ENCODE measurements around the gene ELFN1.

- TF ChIP-seq, protein P1, sequence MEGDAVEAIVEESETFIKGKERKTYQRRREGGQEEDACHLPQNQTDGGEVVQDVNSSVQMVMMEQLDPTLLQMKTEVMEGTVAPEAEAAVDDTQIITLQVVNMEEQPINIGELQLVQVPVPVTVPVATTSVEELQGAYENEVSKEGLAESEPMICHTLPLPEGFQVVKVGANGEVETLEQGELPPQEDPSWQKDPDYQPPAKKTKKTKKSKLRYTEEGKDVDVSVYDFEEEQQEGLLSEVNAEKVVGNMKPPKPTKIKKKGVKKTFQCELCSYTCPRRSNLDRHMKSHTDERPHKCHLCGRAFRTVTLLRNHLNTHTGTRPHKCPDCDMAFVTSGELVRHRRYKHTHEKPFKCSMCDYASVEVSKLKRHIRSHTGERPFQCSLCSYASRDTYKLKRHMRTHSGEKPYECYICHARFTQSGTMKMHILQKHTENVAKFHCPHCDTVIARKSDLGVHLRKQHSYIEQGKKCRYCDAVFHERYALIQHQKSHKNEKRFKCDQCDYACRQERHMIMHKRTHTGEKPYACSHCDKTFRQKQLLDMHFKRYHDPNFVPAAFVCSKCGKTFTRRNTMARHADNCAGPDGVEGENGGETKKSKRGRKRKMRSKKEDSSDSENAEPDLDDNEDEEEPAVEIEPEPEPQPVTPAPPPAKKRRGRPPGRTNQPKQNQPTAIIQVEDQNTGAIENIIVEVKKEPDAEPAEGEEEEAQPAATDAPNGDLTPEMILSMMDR (IDR thresholded peaks at IDR 0.05; ENCODE audit: insufficient read depth, low read depth, low read length) = no peak
- no peak for TF ChIP-seq EZH2 (IDR thresholded peaks at IDR 0.05; ENCODE audit: insufficient read depth, low read length)
Measured at GRCh38 chr7:1639532-1640175, 30.4 kb upstream of the ELFN1 start.

Data from astrocyte (in vitro differentiated cells and primary cell).